Measurements from ENCODE around the gene NHSL2. TPM values are rescaled to one million over a fixed set of nuclear protein-coding genes. Genes with fewer than 3 reads are reported as not detected.

NHSL2 gene
- total RNA-seq, 1 donor from 2014 or later, result not detected

GRCh38 chrX:72020788-72021187 lies 110.1 kb downstream of the NHSL2 start:
- H3K27me3 ChIP-seq (ENCODE audit: control insufficient read depth, insufficient read depth, low read length), result peaks cover 3% of the 10 kb centered on the region
- no peak for FAIRE-seq
- H3K4me3 ChIP-seq (ENCODE audit: low read depth, low read length), result no peak overlapping the region
- no peaks in the 10 kb centered on the region for H3K36me3 ChIP-seq (ENCODE audit: control insufficient read depth, insufficient read depth, low read length)
- no peak for DNase-seq (ENCODE audit: low read depth)
- TF ChIP-seq, protein P1, sequence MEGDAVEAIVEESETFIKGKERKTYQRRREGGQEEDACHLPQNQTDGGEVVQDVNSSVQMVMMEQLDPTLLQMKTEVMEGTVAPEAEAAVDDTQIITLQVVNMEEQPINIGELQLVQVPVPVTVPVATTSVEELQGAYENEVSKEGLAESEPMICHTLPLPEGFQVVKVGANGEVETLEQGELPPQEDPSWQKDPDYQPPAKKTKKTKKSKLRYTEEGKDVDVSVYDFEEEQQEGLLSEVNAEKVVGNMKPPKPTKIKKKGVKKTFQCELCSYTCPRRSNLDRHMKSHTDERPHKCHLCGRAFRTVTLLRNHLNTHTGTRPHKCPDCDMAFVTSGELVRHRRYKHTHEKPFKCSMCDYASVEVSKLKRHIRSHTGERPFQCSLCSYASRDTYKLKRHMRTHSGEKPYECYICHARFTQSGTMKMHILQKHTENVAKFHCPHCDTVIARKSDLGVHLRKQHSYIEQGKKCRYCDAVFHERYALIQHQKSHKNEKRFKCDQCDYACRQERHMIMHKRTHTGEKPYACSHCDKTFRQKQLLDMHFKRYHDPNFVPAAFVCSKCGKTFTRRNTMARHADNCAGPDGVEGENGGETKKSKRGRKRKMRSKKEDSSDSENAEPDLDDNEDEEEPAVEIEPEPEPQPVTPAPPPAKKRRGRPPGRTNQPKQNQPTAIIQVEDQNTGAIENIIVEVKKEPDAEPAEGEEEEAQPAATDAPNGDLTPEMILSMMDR (IDR thresholded peaks at IDR 0.05; ENCODE audit: insufficient read depth, low read length, severe bottlenecking), result no peak

GRCh38 chrX:72021975-72022374 lies 111.3 kb downstream of the NHSL2 start:
- DNase-seq (ENCODE audit: low read depth) (no peak), FAIRE-seq (no peak)
- Histone ChIP-seq H3K27me3 (ENCODE audit: control insufficient read depth, insufficient read depth, low read length) (peaks cover 2% of the 10 kb centered on the region), H3K4me3 (ENCODE audit: low read depth, low read length) (no peak overlapping the region), H3K36me3 (ENCODE audit: control insufficient read depth, insufficient read depth, low read length) (no peaks in the 10 kb centered on the region)
- TF ChIP-seq, protein P1 (IDR thresholded peaks at IDR 0.05; ENCODE audit: insufficient read depth, low read length, severe bottlenecking), result peak; percentile 37

DNA sequence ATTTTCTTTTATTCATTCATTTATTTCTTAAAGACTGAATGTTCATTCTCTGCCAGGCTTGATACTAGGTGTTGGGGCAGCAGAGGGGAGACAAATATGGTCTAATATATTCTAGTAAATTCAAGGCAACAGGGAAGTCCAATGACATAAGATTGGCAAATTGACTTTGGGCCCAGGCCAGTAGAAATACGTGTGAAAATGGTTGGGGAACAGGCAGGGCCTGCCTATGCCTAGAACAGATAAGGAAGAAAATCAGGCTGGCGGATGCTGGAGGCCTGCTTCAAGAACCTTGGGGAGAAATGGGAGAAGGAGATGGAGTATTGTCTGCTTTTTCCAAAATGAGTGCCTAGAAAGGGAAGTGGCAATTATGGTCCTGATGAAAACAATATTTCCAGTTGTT lies 112.4 kb downstream of the NHSL2 start:
- no peaks in the 10 kb centered on the region for H3K36me3 ChIP-seq (ENCODE audit: control insufficient read depth, insufficient read depth, low read length)
- H3K4me3 ChIP-seq (ENCODE audit: low read depth, low read length), result no peak overlapping the region
- no peak for FAIRE-seq
- DNase-seq (ENCODE audit: low read depth), result no peak
- TF ChIP-seq, protein P1 (IDR thresholded peaks at IDR 0.05; ENCODE audit: insufficient read depth, low read length, severe bottlenecking), result no peak
- peaks cover under 1% of the 10 kb centered on the region for H3K27me3 ChIP-seq (ENCODE audit: control insufficient read depth, insufficient read depth, low read length)

- TF ChIP-seq, protein P1 (IDR thresholded peaks at IDR 0.05; ENCODE audit: insufficient read depth, low read length, severe bottlenecking), result no peak
- Histone ChIP-seq H3K36me3 (ENCODE audit: control insufficient read depth, insufficient read depth, low read length) (no peaks in the 10 kb centered on the region), H3K4me3 (ENCODE audit: low read depth, low read length) (no peak overlapping the region), H3K27me3 (ENCODE audit: control insufficient read depth, insufficient read depth, low read length) (no peaks in the 10 kb centered on the region)
- FAIRE-seq (no peak), DNase-seq (ENCODE audit: low read depth) (no peak)
Measured at GRCh38 chrX:72025236-72025770, 114.7 kb downstream of the NHSL2 start.

GRCh38 chrX:72026341-72027023 lies 115.8 kb downstream of the NHSL2 start:
- no peak for FAIRE-seq
- Histone ChIP-seq H3K4me3 (ENCODE audit: low read depth, low read length) (no peak overlapping the region), H3K36me3 (ENCODE audit: control insufficient read depth, insufficient read depth, low read length) (no peaks in the 10 kb centered on the region), H3K27me3 (ENCODE audit: control insufficient read depth, insufficient read depth, low read length) (no peaks in the 10 kb centered on the region)
- TF ChIP-seq, protein P1 (IDR thresholded peaks at IDR 0.05; ENCODE audit: insufficient read depth, low read length, severe bottlenecking), result no peak
- peak; percentile 62 for DNase-seq (ENCODE audit: low read depth)
